LNCaP clone FGC (cell line): ENCODE results near the gene MST1R.

Experiments
- DNase-seq: peaks from one replicate; pipeline ENCODE4 v3.0.0-alpha.2; 2011; ENCODE audit warnings: low read depth
- H3K4me3 ChIP-seq: 2 replicates; pipeline ENCODE4 v1.5.1; 2011; ENCODE audit warnings: mild to moderate bottlenecking, low read depth, low read length, control low read depth
- TF ChIP-seq, protein P1 (sequence below): IDR thresholded peaks from 2 replicates; pipeline ENCODE4 v1.5.1; 2012; ENCODE audit warnings: mild to moderate bottlenecking; ENCODE audit not compliant: control insufficient read depth, insufficient read depth; ENCODE audit errors: extremely low read depth

MST1R gene

DNA sequence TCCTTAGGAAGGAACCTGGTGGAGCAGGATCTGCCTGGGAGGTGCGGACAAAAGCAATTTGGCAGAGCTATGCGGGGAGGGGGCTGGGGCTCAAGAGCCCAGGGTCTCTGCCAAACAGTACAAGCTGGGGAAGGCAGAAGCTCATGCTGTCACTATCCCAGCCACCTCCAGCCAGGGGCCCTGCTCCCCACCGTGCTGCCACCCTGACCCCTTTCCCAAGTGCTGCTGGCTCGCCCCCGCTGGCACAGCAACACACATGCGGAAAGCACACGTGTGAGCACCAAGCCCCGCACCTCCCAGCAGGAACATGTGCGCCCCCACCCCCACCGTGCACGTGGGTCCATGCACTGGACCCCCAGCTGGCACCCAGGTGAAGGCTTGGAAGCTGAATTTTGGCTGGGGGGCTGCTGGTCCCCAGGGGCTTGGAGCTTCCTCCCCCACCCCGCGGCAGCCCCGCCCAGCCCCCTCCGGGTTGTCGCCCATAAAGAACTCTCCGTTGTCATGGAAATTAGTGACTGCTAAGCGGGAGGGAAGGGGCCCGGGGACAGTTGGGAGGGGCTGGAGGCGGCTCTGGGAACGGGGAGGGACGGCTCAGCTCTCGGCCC is 34.7 kb downstream of the MST1R start:
- H3K4me3 ChIP-seq: peak overlapping the region; percentile 21; the same call in 1 of the 2 replicates
- TF ChIP-seq, protein P1, sequence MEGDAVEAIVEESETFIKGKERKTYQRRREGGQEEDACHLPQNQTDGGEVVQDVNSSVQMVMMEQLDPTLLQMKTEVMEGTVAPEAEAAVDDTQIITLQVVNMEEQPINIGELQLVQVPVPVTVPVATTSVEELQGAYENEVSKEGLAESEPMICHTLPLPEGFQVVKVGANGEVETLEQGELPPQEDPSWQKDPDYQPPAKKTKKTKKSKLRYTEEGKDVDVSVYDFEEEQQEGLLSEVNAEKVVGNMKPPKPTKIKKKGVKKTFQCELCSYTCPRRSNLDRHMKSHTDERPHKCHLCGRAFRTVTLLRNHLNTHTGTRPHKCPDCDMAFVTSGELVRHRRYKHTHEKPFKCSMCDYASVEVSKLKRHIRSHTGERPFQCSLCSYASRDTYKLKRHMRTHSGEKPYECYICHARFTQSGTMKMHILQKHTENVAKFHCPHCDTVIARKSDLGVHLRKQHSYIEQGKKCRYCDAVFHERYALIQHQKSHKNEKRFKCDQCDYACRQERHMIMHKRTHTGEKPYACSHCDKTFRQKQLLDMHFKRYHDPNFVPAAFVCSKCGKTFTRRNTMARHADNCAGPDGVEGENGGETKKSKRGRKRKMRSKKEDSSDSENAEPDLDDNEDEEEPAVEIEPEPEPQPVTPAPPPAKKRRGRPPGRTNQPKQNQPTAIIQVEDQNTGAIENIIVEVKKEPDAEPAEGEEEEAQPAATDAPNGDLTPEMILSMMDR: no peak
- no peak for DNase-seq

DNA sequence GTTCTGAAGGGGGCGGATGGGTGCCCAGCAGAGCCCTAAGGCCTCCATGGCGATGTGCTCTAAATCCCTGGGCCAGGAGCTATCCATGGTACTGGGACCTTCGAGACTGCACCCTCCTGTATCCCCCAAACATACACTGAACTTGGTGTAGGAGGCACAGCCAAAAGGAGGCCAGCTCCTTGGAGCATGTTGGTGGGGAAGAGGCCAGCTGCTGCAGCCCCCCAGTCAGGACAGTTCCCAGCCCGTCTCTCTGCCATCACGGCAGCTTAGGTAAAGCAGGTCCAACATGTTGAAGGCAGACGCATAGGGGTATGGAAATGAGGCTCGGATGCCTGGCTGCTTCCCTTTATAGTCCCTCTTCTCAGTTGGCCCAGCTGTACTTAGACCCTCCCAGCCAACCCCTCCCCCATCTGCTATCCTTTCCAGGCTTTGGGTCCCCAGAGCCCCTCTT is 35.8 kb downstream of the MST1R start:
- TF ChIP-seq, protein P1: no peak
- H3K4me3 ChIP-seq: no peak overlapping the region
- DNase-seq: no peak

DNA sequence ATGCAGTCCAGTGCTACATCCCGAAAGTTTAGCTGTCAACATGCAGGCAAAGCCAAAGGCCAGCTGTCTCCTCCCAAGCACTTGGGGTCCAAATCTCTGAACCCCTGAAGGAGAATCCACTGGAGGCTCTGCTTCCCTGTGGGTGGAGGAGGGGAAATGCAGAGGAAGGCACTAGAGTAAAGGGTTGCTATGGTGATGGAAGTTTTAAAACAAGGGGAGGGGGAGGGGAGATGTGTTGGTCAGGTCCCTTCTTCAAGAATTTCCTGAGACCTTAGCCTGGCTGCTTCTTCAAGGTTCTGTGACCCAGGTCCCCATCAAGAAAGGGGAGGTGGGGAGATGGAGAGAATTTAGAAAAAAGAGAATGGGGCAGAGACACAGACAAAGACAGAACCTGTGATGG is 36.3 kb downstream of the MST1R start:
- DNase-seq: no peak

DNA sequence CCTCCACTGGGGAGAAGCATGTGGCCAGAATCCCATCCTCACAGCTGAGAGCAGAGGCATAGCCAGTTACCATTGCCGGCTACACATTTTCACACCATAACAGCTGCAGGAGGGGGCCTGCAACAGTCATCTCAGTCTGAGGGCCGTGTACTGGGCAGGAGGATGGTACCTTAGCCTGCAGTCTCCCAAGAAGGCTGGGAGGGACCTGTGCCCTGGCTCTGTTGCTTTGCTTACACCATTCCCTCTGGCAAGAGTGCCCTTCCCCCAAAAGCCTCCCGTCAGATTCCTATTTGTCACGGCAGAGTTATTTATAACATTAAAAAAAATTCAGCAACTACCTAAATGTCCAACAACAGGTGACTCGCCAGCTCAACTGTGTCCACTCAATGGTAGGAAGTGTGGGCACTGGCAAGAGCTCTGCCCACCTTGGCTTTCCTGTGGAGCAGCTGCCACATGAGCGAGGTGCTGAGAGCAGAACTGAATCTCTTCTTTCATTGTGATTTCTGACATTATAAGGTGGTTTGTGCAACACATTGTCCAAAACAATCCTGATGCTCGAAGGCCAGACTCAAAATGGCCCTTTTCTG is 38.4 kb downstream of the MST1R start:
- DNase-seq: no peak
- H3K4me3 ChIP-seq: no peak overlapping the region

More for the DNA sequence above, 36.3 kb downstream of the MST1R start:
- H3K4me3 ChIP-seq: no peak overlapping the region
- TF ChIP-seq, protein P1: no peak

DNA sequence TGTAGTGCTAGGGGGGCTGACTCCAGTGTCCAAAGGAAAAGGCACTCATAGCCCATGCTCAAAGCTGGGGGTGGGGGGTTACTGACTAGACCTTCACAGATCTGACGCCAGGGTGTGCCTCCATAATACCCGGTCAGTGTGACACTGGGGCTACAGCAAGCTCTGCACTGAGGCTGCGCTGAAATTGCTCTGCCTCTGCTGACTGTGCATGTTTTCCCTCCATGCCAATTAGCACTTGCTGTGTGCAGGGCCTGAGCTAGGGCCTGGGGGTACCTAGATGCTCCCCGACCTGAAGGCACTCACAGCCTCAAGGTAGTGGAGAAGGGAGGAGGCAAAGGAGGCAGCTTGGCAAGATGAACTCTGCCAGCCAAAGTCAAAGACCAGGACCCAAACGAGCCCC is 39.2 kb downstream of the MST1R start:
- DNase-seq: no peak
- TF ChIP-seq, protein P1: no peak
- H3K4me3 ChIP-seq: no peak overlapping the region

More for the DNA sequence above, 38.4 kb downstream of the MST1R start:
- TF ChIP-seq, protein P1: no peak

DNA sequence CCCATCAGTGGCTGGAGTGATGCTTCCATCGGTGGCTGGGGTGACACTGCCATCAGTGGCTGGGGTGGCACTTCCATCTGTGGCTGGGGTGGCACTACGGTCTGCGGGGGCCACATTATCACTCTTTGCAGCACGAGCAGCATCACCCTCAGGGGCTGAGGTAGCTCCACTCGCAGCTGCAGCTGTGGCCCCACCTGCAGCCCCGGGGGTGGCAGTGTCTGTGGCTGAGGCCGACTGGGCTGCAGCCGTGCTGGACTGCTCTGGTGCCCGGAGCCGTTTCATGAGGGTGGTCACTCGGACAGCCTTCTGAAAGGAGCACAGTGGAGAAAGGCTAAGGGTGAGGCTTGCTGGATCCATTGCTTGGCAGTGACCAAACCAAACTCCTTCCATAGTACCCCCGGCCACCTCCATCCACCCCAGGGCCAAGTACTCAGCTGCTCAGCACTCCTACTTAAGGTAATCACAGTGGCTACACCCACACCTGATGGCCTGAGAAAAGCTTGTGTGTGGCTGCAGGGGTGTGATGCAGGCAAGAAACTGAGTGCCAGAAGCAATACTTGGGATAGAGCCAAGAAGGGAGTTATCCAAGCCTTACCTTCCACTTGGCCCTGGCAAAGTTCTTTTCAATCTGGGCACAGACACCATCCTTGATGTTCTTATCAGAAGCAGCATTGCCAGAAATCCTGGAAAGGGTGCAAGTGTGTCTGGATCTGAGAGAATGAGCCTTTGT is 43.9 kb downstream of the MST1R start:
- TF ChIP-seq, protein P1: no peak
- no peak for DNase-seq
- H3K4me3 ChIP-seq: no peak overlapping the region
